Large intestine (tissue), 3 donors: Measurements from ENCODE around the gene INCENP. TPM values are rescaled to one million over a fixed set of nuclear protein-coding genes. Genes with fewer than 3 reads are reported as not detected.

ENCODE experiments used
- DNase-seq, 2 donors: peaks; one replicate each; pipeline versions ENCODE4 v3.0.0 to v3.0.0-alpha.2; 2013
- H3K27ac ChIP-seq: one replicate; pipeline ENCODE4 v1.5.1; 2013; ENCODE audit warnings: low read length
- H3K27me3 ChIP-seq: 2 replicates; pipeline ENCODE4 v1.6.1; 2013; ENCODE audit warnings: low read length; ENCODE audit not compliant: control insufficient read depth, insufficient read depth
- H3K36me3 ChIP-seq: 2 replicates; pipeline ENCODE4 v1.6.1; 2013; ENCODE audit warnings: low read length; ENCODE audit not compliant: control insufficient read depth, insufficient read depth
- H3K4me1 ChIP-seq: one replicate; pipeline ENCODE4 v1.6.1; 2013; ENCODE audit warnings: low read length; ENCODE audit not compliant: control insufficient read depth, insufficient read depth
- H3K4me3 ChIP-seq: one replicate; pipeline ENCODE4 v1.5.1; 2013; ENCODE audit warnings: low read length
- H3K9me3 ChIP-seq: one replicate; pipeline ENCODE4 v1.6.1; 2013; ENCODE audit warnings: mild to moderate bottlenecking, low read depth, low read length, moderate library complexity; ENCODE audit not compliant: control insufficient read depth
- WGBS: methylation state at CpG from one replicate; pipeline ENCODE4 v1.1.5; 2013; ENCODE audit warnings: low lambda C conversion rate; ENCODE audit not compliant: insufficient coverage; 5-methylcytosine and 5-hydroxymethylcytosine counted together
- polyA plus RNA-seq: library from polyadenylated mRNA; unstranded; fragments of 120-200 nt; gene quantifications from one replicate; pipeline ENCODE4 v1.2.1, GENCODE V29; 2013

Gene INCENP
- polyA plus RNA-seq, 1 donor, result 22.5 TPM

- peak in 1 of 2 donors; percentile 53 for DNase-seq
- peak overlapping the region; percentile 2 for H3K27ac ChIP-seq
- 4% methylated on average over 4 of the region's 39 CpGs for WGBS
- H3K9me3 ChIP-seq, result no peaks in the 10 kb centered on the region
- H3K27me3 ChIP-seq, result no peaks in the 10 kb centered on the region
- peak overlapping the region; percentile 84 for H3K4me3 ChIP-seq
- H3K36me3 ChIP-seq, result peaks cover 15% of the 10 kb centered on the region
- H3K4me1 ChIP-seq, result peaks cover 4% of the 10 kb centered on the region
Measured at GRCh38 chr11:62124186-62125113, 639 bp downstream of the INCENP start.

DNA sequence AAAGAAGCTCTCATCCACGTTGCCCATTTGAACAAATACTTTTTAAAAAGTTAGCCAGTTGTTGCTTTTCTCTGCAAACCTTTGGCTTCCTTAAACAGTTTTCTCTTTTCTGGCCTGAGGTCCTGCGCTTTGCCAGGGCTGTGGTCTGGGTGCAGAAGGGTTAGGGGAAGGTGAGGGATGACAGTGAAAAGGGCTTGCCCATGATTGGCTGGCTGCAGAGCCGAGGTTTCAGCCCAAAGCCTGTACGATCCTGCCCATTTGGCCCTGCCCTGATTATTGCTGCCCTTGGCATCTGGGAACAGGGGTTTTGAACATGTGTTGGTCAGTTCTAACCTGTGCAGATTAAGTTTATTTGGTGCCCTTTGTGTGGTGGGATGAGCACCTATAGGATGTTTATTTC is 1.5 kb downstream of the INCENP start:
- WGBS, result no CpG with 5 or more reads among the region's 4 CpGs
- no peaks in the 10 kb centered on the region for H3K9me3 ChIP-seq
- H3K4me1 ChIP-seq, result peaks cover 4% of the 10 kb centered on the region
- peak overlapping the region; percentile 84 for H3K4me3 ChIP-seq
- H3K36me3 ChIP-seq, result peaks cover 24% of the 10 kb centered on the region
- no peaks in the 10 kb centered on the region for H3K27me3 ChIP-seq
- no peak for DNase-seq
- H3K27ac ChIP-seq, result no peak overlapping the region

- Histone ChIP-seq H3K27ac (no peak overlapping the region), H3K4me1 (peaks cover 4% of the 10 kb centered on the region), H3K27me3 (no peaks in the 10 kb centered on the region), H3K4me3 (no peak overlapping the region), H3K9me3 (no peaks in the 10 kb centered on the region), H3K36me3 (peaks cover 29% of the 10 kb centered on the region)
- WGBS, result no CpG with 5 or more reads among the region's 3 CpGs
- DNase-seq, result no peak
Measured at GRCh38 chr11:62125881-62126280, 2.1 kb downstream of the INCENP start.

DNA sequence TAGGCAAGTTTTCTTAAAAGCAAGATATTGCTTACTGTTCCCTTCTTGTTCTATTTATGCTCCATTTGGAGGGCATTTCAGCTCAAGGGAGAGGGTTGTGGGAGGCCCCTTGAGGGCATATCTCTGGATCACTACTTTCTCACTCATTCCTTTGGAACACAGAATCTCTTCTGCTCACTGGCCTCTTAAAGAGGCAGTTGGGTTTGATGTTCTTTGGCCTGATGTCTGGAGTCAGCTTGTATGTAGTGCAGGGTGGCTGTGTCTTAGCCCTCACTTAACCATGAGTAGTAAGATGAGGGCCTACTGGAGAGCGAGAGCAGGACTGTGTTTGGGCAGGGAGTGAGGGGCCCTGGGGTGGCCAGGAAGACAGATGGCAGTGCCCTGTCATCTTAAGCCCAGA is 3.6 kb downstream of the INCENP start:
- Histone ChIP-seq H3K27ac (no peak overlapping the region), H3K4me3 (no peak overlapping the region), H3K9me3 (no peaks in the 10 kb centered on the region), H3K36me3 (peaks cover 37% of the 10 kb centered on the region), H3K4me1 (peaks cover 4% of the 10 kb centered on the region), H3K27me3 (no peaks in the 10 kb centered on the region)
- WGBS, result no CpG with 5 or more reads among the region's 1 CpG
- DNase-seq, result no peak

DNA sequence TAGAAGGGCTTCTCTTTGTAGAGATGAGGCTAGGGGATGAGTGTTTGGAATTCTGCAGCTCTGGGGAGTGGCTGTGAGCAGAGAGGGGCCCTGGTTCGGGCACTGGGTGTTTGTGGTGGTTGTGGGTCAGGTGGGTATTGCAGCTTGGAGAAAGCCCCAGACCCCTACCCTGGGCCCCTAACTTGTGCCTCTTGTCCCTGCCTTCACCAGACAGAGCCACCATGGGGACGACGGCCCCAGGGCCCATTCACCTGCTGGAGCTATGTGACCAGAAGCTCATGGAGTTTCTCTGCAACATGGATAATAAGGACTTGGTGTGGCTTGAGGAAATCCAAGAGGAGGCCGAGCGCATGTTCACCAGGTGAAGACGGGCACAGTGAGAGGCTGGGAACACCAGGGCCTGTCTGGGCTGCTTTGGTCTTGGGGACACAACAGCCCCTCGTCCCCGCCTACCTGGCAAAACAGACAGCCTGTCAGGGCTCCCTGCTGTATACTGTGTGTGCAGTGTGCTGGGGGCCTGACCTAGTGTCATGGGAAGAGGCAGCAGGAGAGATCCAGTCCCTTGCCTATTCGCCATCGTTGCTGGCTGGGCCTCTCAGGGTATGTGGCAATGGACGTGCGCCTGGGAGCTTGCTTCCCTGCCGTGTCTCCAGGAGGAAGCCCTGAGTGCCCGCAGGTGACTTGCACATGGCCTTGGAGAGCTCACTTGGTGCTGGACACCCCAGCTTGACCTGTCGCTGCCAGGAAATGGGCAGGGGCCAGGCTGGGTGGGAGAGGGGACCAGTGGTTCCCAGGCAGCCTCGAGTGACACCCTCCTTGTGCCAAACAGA is 4.3 kb downstream of the INCENP start:
- H3K27ac ChIP-seq, result no peak overlapping the region
- no peak overlapping the region for H3K4me3 ChIP-seq
- WGBS, result no CpG with 5 or more reads among the region's 16 CpGs
- H3K27me3 ChIP-seq, result no peaks in the 10 kb centered on the region
- no peaks in the 10 kb centered on the region for H3K9me3 ChIP-seq
- H3K4me1 ChIP-seq, result peaks cover 4% of the 10 kb centered on the region
- DNase-seq, result no peak
- H3K36me3 ChIP-seq, result peaks cover 42% of the 10 kb centered on the region

GRCh38 chr11:62128835-62129234 is 5.0 kb downstream of the INCENP start:
- no peaks in the 10 kb centered on the region for H3K9me3 ChIP-seq
- H3K4me3 ChIP-seq, result no peak overlapping the region
- H3K4me1 ChIP-seq, result peaks cover 4% of the 10 kb centered on the region
- no peak for DNase-seq
- 100% methylated on average over 1 of the region's 7 CpGs for WGBS
- peaks cover 49% of the 10 kb centered on the region for H3K36me3 ChIP-seq
- H3K27ac ChIP-seq, result no peak overlapping the region
- no peaks in the 10 kb centered on the region for H3K27me3 ChIP-seq

GRCh38 chr11:62129590-62130282 is 5.9 kb downstream of the INCENP start:
- H3K4me1 ChIP-seq, result peaks cover 4% of the 10 kb centered on the region
- no CpG with 5 or more reads among the region's 28 CpGs for WGBS
- no peaks in the 10 kb centered on the region for H3K9me3 ChIP-seq
- H3K36me3 ChIP-seq, result peaks cover 51% of the 10 kb centered on the region
- H3K4me3 ChIP-seq, result no peak overlapping the region
- no peaks in the 10 kb centered on the region for H3K27me3 ChIP-seq
- no peak overlapping the region for H3K27ac ChIP-seq
- DNase-seq, result no peak

DNA sequence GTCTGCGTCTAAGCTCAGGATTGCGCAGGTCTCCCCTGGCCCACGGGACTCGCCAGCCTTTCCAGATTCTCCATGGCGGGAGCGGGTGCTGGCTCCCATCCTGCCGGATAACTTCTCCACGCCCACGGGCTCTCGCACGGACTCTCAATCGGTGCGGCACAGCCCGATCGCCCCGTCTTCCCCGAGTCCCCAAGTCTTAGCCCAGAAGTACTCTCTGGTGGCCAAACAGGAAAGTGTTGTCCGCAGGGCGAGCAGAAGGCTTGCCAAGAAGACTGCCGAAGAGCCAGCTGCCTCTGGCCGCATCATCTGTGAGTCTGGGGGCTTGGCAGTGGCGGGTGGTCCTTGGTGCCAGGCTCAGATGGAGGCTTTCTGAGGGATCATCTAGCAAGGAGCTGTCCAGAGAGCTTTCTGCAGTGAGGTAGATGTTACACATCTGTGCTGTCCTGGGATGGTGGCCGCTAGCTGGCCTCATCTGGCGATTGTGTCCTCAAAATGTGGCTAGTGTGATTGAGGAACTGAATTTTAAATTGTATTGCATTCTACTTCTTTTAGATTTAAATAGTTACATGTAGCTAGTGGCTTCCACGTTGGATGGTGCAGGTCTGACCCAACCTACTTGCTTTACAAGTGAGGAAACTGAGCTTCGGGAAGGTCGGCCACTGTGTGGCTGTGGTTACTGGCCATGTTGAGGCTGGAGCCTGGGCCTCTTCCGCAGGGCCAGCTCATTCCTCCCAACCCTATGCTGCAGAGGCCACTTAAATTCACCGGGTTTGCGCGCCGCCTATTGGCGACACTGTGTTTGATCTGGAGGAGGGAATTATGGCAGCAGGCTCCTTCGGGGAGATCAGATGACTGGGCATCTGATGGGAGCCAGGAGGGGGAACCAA is 6.7 kb downstream of the INCENP start:
- Histone ChIP-seq H3K36me3 (peaks cover 51% of the 10 kb centered on the region), H3K4me1 (peaks cover 1% of the 10 kb centered on the region), H3K27me3 (no peaks in the 10 kb centered on the region), H3K9me3 (no peaks in the 10 kb centered on the region), H3K4me3 (no peak overlapping the region), H3K27ac (no peak overlapping the region)
- no CpG with 5 or more reads among the region's 34 CpGs for whole genome bisulfite sequencing
- no peak for DNase-seq

DNA sequence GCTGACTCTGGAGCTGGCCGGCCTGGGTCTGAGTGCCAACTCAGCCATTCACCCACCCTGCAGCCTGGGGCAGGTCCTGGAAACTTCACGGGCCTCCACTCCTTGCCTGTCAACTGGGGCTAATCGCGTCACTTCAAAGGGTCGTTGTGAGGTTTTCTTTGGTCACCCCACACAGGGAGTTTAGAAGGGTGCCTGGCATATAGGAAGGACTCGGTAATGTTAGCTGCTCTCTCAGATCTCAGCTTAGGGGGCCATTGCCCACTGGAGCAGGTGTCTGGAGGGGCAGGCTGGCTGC is 7.3 kb downstream of the INCENP start:
- DNase-seq, result no peak
- no peak overlapping the region for H3K4me3 ChIP-seq
- no peaks in the 10 kb centered on the region for H3K9me3 ChIP-seq
- H3K4me1 ChIP-seq, result no peaks in the 10 kb centered on the region
- H3K36me3 ChIP-seq, result peaks cover 51% of the 10 kb centered on the region
- no CpG with 5 or more reads among the region's 6 CpGs for WGBS
- H3K27me3 ChIP-seq, result no peaks in the 10 kb centered on the region
- H3K27ac ChIP-seq, result no peak overlapping the region
